GM11168 (cell line): ENCODE measurements around the gene FANK1.
"Not testable (repeated sequence)": the region's sequence is repeated elsewhere in the genome, so short reads cannot be mapped to it uniquely, and the experiment has no call there.

Source experiments
- in situ Hi-C: fragments of 300-500 bp; cut with MboI; formaldehyde crosslinking; loops from one replicate; pipeline ENCODE4 v1.12.0; 2022; ENCODE audit warnings: low sequenced_read_pairs; ENCODE audit not compliant: unreplicated experiment

FANK1 gene

GRCh38 chr10:125926247-125926646, 29.9 kb downstream of the FANK1 start:
- in situ Hi-C loops: no loop called here

GRCh38 chr10:125927265-125927664, 30.9 kb downstream of the FANK1 start:
- in situ Hi-C loops: not testable (repeated sequence)

GRCh38 chr10:125928928-125929585, 32.7 kb downstream of the FANK1 start:
- in situ Hi-C loops: no loop called here

- in situ Hi-C loops: no loop called here
These were observed 33.3 kb downstream of the FANK1 start for GRCh38 chr10:125929618-125930017.

GRCh38 chr10:125933693-125934092, 37.3 kb downstream of the FANK1 start:
- in situ Hi-C loops: no loop called here

GRCh38 chr10:125936331-125936730, 40.0 kb downstream of the FANK1 start:
- in situ Hi-C loops: no loop called here

GRCh38 chr10:125940515-125940914, 44.2 kb downstream of the FANK1 start:
- in situ Hi-C loops: no loop called here

- in situ Hi-C loops: no loop called here
These were observed 54.9 kb downstream of the FANK1 start for GRCh38 chr10:125951290-125951689.

- in situ Hi-C loops: no loop called here
These were observed 57.5 kb downstream of the FANK1 start for GRCh38 chr10:125953778-125954385.

GRCh38 chr10:125955766-125956165, 59.4 kb downstream of the FANK1 start:
- in situ Hi-C loops: no loop called here

- in situ Hi-C loops: no loop called here
These were observed 65.4 kb downstream of the FANK1 start for GRCh38 chr10:125961743-125962142.

- in situ Hi-C loops: no loop called here
These were observed 65.8 kb downstream of the FANK1 start for GRCh38 chr10:125962200-125962599.

- in situ Hi-C loops: no loop called here
These were observed 68.2 kb downstream of the FANK1 start for GRCh38 chr10:125964558-125964957.

- in situ Hi-C loops: no loop called here
These were observed 71.2 kb downstream of the FANK1 start for GRCh38 chr10:125967533-125967932.

- in situ Hi-C loops: not testable (repeated sequence)
These were observed 73.8 kb downstream of the FANK1 start for GRCh38 chr10:125970077-125970630.

- in situ Hi-C loops: loop anchor here (25.0 kb wide), 1 partner anchor 535 kb away; no protein-coding TSS in a partner anchor
These were observed 80.7 kb downstream of the FANK1 start for GRCh38 chr10:125976960-125977605.

GRCh38 chr10:125979976-125980375, 83.6 kb downstream of the FANK1 start:
- in situ Hi-C loops: loop anchor here (25.0 kb wide), 1 partner anchor 532 kb away; no protein-coding TSS in a partner anchor

GRCh38 chr10:125980521-125981035, 84.2 kb downstream of the FANK1 start:
- in situ Hi-C loops: loop anchor here (25.0 kb wide), 1 partner anchor 532 kb away; no protein-coding TSS in a partner anchor

GRCh38 chr10:125982260-125982948, 86.0 kb downstream of the FANK1 start:
- in situ Hi-C loops: loop anchor here (25.0 kb wide), 1 partner anchor 530 kb away; no protein-coding TSS in a partner anchor

GRCh38 chr10:125983161-125983560, 86.8 kb downstream of the FANK1 start:
- in situ Hi-C loops: loop anchor here (25.0 kb wide), 1 partner anchor 529 kb away; no protein-coding TSS in a partner anchor
